ENCODE results near the gene NXF2.

Gene NXF2

GRCh38 chrX:102338162-102338561 lies 91.2 kb downstream of the NXF2 start:
- no peak overlapping the region for H3K4me3 ChIP-seq (ENCODE audit: low read length)
- TF ChIP-seq EZH2phosphoT487 (IDR thresholded peaks at IDR 0.05; ENCODE audit: borderline replicate concordance, low read length) (no peak), CTCF (IDR thresholded peaks at IDR 0.05; ENCODE audit: low read depth, low read length, poor library complexity, severe bottlenecking) (no peak)
- H3F3A ChIP-seq (ENCODE audit: control insufficient read depth, insufficient read depth) = no peaks in the 10 kb centered on the region
- no peaks in the 10 kb centered on the region for H3K9me3 ChIP-seq (ENCODE audit: control insufficient read depth, insufficient read depth, low read length)
- H4K20me1 ChIP-seq (ENCODE audit: control insufficient read depth, insufficient read depth, low read depth, low read length) = no peaks in the 10 kb centered on the region
- H3K27ac ChIP-seq (ENCODE audit: low read depth, low read length) = no peak overlapping the region
- H3K4me2 ChIP-seq (ENCODE audit: low read length) = no peak overlapping the region
- H3K9me2 ChIP-seq (replicated peaks; ENCODE audit: control insufficient read depth, low read length) = no peaks in the 10 kb centered on the region
- H3K79me2 ChIP-seq (ENCODE audit: control insufficient read depth, low read length) = no peaks in the 10 kb centered on the region
- H3K27me3 ChIP-seq (ENCODE audit: control insufficient read depth, low read length) = no peaks in the 10 kb centered on the region
- H3K4me1 ChIP-seq (ENCODE audit: control insufficient read depth, low read length) = no peaks in the 10 kb centered on the region
- H3K36me3 ChIP-seq (ENCODE audit: control insufficient read depth, low read length) = no peaks in the 10 kb centered on the region

GRCh38 chrX:102339312-102340298 lies 92.6 kb downstream of the NXF2 start:
- Histone ChIP-seq H3K9me2 (replicated peaks; ENCODE audit: control insufficient read depth, low read length) (no peaks in the 10 kb centered on the region), H3K4me1 (ENCODE audit: control insufficient read depth, low read length) (no peaks in the 10 kb centered on the region), H3K9me3 (ENCODE audit: control insufficient read depth, insufficient read depth, low read length) (no peaks in the 10 kb centered on the region), H4K20me1 (ENCODE audit: control insufficient read depth, insufficient read depth, low read depth, low read length) (no peaks in the 10 kb centered on the region), H3K27ac (ENCODE audit: low read depth, low read length) (no peak overlapping the region), H3K4me2 (ENCODE audit: low read length) (no peak overlapping the region), H3K27me3 (ENCODE audit: control insufficient read depth, low read length) (no peaks in the 10 kb centered on the region), H3K36me3 (ENCODE audit: control insufficient read depth, low read length) (no peaks in the 10 kb centered on the region), H3K4me3 (ENCODE audit: low read length) (no peak overlapping the region), H3F3A (ENCODE audit: control insufficient read depth, insufficient read depth) (no peaks in the 10 kb centered on the region), H3K79me2 (ENCODE audit: control insufficient read depth, low read length) (no peaks in the 10 kb centered on the region)
- TF ChIP-seq CTCF (IDR thresholded peaks at IDR 0.05; ENCODE audit: low read depth, low read length, poor library complexity, severe bottlenecking) = no peak

- TF ChIP-seq CTCF (IDR thresholded peaks at IDR 0.05; ENCODE audit: low read depth, low read length, poor library complexity, severe bottlenecking) (no peak), EZH2phosphoT487 (IDR thresholded peaks at IDR 0.05; ENCODE audit: borderline replicate concordance, low read length) (no peak)
- Histone ChIP-seq H3F3A (ENCODE audit: control insufficient read depth, insufficient read depth) (no peaks in the 10 kb centered on the region), H3K4me2 (ENCODE audit: low read length) (no peak overlapping the region), H3K4me3 (ENCODE audit: low read length) (no peak overlapping the region), H3K27ac (ENCODE audit: low read depth, low read length) (no peak overlapping the region), H3K4me1 (ENCODE audit: control insufficient read depth, low read length) (no peaks in the 10 kb centered on the region), H3K9me2 (replicated peaks; ENCODE audit: control insufficient read depth, low read length) (no peaks in the 10 kb centered on the region), H3K9me3 (ENCODE audit: control insufficient read depth, insufficient read depth, low read length) (no peaks in the 10 kb centered on the region), H3K27me3 (ENCODE audit: control insufficient read depth, low read length) (no peaks in the 10 kb centered on the region), H3K79me2 (ENCODE audit: control insufficient read depth, low read length) (no peaks in the 10 kb centered on the region), H4K20me1 (ENCODE audit: control insufficient read depth, insufficient read depth, low read depth, low read length) (no peaks in the 10 kb centered on the region), H3K36me3 (ENCODE audit: control insufficient read depth, low read length) (no peaks in the 10 kb centered on the region)
These were observed 94.9 kb downstream of the NXF2 start for GRCh38 chrX:102341867-102342266.
